C4-2B (cell line): ENCODE results near the gene CDK9.

ENCODE experiments used
- ZFX ChIP-seq: fragments of 450-650 bp; IDR thresholded peaks from 2 replicates; pipeline ENCODE4 v1.6.1; 2017
- TF ChIP-seq, protein P1 (sequence below): fragments of 450-650 bp; conservative IDR thresholded peaks from 2 replicates; pipeline ENCODE4 v1.5.1; 2017; ENCODE audit warnings: mild to moderate bottlenecking

- TF ChIP-seq, protein P1, sequence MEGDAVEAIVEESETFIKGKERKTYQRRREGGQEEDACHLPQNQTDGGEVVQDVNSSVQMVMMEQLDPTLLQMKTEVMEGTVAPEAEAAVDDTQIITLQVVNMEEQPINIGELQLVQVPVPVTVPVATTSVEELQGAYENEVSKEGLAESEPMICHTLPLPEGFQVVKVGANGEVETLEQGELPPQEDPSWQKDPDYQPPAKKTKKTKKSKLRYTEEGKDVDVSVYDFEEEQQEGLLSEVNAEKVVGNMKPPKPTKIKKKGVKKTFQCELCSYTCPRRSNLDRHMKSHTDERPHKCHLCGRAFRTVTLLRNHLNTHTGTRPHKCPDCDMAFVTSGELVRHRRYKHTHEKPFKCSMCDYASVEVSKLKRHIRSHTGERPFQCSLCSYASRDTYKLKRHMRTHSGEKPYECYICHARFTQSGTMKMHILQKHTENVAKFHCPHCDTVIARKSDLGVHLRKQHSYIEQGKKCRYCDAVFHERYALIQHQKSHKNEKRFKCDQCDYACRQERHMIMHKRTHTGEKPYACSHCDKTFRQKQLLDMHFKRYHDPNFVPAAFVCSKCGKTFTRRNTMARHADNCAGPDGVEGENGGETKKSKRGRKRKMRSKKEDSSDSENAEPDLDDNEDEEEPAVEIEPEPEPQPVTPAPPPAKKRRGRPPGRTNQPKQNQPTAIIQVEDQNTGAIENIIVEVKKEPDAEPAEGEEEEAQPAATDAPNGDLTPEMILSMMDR: no peak
- no peak for TF ChIP-seq ZFX
Observed at GRCh38 chr9:127815512-127816361, 29.9 kb downstream of the CDK9 start.
